Neural progenitor cell (in vitro differentiated cells): Measurements from ENCODE around the gene PAQR5.

Experiments
- CTCF ChIP-seq: fragments of 200-600 bp; sonication (generic); IDR thresholded peaks from 2 replicates; pipeline ENCODE4 v1.5.1; 2017; ENCODE audit warnings: antibody characterized with exemption, mild to moderate bottlenecking
- EZH2 ChIP-seq: fragments of 200-600 bp; sonication (generic); IDR thresholded peaks from 2 replicates; pipeline ENCODE4 v1.6.1; 2017; ENCODE audit warnings: antibody characterized with exemption, mild to moderate bottlenecking, moderate library complexity

- TF ChIP-seq CTCF (no peak), EZH2 (no peak)
Observed at GRCh38 chr15:69271217-69271616, 27.5 kb upstream of the PAQR5 start.
